Activated T-helper 1 cell treated with anti-CD3 and anti-CD28 coated beads, Interleukin-2, amount 50 U/mL, for 16 hours (primary cell): ENCODE data around the gene FAM222B.
"Not testable (repeated sequence)": the region's sequence is repeated elsewhere in the genome, so short reads cannot be mapped to it uniquely, and the experiment has no call there.

Experiments used
- DNase-seq, 2 donors: peaks; one replicate each; pipeline ENCODE4 v3.0.0-alpha.2; 2020; ENCODE audit warnings: low read depth in 1 of 2, low spot score in 1 of 2

FAM222B gene

DNA sequence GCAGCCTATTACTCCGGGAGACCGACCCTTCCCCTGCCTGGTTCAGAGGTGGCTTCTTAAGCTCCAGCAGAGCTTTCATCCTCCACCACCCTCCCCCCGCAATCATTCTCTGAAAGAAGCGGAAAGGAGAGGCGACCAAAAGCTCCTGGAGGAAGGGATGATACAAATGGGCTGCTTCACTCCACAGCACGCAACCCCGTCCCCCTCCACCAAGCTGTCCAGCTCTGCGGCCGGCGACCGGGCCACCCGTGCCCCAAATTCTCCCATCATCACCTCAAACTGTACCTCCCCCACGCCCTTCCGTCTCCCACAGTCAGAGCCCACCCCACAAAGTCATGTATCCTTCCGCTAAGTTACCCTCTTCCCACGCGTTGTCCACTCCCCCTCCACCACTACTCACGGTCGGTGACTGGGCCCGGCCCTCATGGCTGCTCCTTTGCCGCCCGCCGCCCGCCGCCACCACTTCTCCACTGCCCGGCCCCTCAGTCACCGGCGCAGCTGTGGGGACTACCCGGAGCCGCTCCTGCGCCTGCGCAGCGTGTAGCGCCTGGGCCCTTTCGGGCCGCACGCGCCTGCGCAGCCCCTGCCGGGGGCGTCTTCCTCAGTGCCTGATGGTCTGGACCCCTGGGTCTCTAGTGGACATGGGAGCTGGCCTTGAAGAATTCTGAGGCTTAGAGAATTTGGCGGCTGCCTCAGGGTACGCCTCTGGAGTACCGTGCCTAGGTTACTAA, at the start of gene FAM222B:
TSS of gene FAM222B (minus strand) at position 509 of the 731 bp plus-strand sequence. CDS start 76,123 bp downstream, outside the sequence.
- peak; percentile 57 to 80 for DNase-seq

GRCh38 chr17:28892024-28892423, 49.4 kb upstream of the FAM222B start:
- no peak for DNase-seq

- no peak for DNase-seq
Measured at GRCh38 chr17:28891201-28891600, 48.6 kb upstream of the FAM222B start.

- no peak for DNase-seq
Measured at GRCh38 chr17:28889996-28890395, 47.4 kb upstream of the FAM222B start.

- no peak for DNase-seq
Measured at GRCh38 chr17:28888832-28889231, 46.2 kb upstream of the FAM222B start.

DNA sequence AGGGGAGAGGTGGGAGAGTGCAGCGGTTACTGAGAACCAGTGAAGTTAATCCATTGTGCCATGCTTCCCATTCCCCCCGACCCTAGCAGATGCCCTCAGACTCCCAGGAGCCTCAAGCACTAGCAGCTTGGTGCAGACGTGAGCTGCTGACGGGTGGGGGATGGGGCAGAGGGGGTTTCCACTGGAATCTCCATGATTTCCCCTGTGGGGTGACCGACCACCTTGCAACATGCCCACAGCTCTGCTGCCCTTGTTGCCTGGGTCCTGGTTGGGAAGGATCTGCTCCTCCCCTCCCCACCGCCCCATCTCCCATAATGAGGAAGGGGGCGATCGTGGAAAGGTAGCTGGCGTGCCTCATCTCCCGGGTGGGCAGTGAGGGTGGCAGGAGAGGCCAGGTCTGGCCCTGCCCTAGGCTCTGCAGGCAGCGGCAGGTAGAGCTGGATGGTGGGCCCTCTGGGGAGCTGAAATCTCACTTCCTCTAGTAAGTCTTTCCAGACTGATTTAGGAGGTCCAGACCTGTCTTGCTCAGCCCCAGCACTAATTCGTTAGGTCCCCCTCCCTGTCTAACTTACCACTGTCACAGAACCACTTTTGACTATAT, 45.4 kb upstream of the FAM222B start:
- DNase-seq: no peak

GRCh38 chr17:28885951-28886350, 43.4 kb upstream of the FAM222B start:
- no peak for DNase-seq

- DNase-seq: no peak
Measured at GRCh38 chr17:28885363-28885762, 42.8 kb upstream of the FAM222B start.

- no peak for DNase-seq
Measured at GRCh38 chr17:28883967-28884702, 41.5 kb upstream of the FAM222B start.

DNA sequence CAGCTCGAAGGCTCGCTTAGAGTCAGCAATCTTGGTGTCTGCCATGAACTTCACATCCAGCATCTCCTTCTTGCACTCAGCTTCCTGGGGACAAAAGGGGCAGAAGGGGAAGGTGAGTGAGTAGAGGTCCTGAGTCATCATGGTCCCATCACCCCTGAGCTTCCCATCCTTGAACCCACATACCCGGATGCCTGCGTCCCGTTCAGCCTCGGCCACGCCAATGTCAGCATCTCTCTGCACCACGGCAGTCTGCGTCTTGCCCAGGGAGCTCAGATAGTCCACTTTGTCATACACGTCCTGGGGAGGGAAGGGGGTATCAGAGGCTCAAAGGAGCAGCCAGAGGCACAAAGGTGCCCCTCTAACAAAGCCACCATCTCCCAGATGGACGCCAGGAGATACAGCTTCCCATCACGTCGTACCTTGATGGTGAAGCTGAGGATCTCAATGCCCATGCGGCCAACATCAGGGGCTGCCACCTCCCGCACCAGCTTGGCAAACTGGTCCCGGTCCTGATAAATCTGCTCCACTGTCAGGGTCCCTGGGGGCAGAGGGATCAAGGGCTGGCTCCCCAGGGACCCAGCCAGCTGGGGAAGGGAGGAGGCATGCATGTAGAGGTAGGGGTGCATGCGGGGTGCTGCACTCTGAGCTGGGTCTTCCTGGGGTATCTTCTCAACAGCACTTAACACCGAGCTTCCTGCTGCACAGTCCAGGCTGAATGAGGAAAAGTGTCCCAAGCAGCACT, 39.7 kb upstream of the FAM222B start:
- no peak for DNase-seq

GRCh38 chr17:28881533-28882056, 39.0 kb upstream of the FAM222B start:
- DNase-seq: no peak

- no peak for DNase-seq
Measured at GRCh38 chr17:28880572-28880945, 38.0 kb upstream of the FAM222B start.

- DNase-seq: no peak
Measured at GRCh38 chr17:28879886-28880571, 37.4 kb upstream of the FAM222B start.

- no peak for DNase-seq
Measured at GRCh38 chr17:28878981-28879380, 36.4 kb upstream of the FAM222B start.

GRCh38 chr17:28878158-28878910, 35.7 kb upstream of the FAM222B start:
- no peak for DNase-seq

GRCh38 chr17:28877150-28877711, 34.6 kb upstream of the FAM222B start:
- DNase-seq: not testable (repeated sequence)

- no peak for DNase-seq
Measured at GRCh38 chr17:28875848-28876550, 33.4 kb upstream of the FAM222B start.

- DNase-seq: no peak
Measured at GRCh38 chr17:28874750-28875149, 32.2 kb upstream of the FAM222B start.

DNA sequence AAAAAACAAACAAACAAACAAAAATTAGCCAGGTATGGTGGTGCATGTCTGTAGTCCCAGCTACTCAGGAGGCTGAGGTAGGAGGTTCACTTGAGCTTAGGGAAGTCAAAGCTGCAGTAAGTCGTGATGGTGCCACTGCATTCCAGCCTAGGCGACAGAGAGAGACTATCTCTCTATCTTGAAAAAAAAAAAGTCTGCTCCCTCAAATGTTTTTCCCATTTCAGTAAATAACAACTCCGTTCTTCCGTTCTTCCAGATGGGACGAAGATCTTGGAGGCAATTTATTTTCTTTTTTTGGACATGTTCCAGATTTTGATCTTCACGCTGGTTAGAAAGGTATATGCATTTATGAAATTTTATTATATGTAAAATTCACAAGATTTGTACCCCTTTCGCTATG, 31.2 kb upstream of the FAM222B start:
- DNase-seq: no peak
